Measurements from ENCODE around the gene CELF2. TPM values are rescaled to one million over a fixed set of nuclear protein-coding genes. Genes with fewer than 3 reads are reported as not detected.
"Not testable (repeated sequence)": the region's sequence is repeated elsewhere in the genome, so short reads cannot be mapped to it uniquely, and the experiment has no call there.

The CELF2 gene
- total RNA-seq, 2 experiments from 2014 or later: 197 to 205 TPM

GRCh38 chr10:11344550-11344949, 326.9 kb downstream of the CELF2 start:
- peak in 3 of 14 experiments; percentile 36 to 42 (median 38) for DNase-seq
- Mint-ChIP-seq H3K27me3 (no peaks in the 10 kb centered on the region), H3K4me3 (peak overlapping the region; percentile 5), H3K36me3 (ENCODE audit: low read depth) (no peaks in the 10 kb centered on the region), H3K4me1 (ENCODE audit: low read depth) (peaks cover 36% of the 10 kb centered on the region), H3K9me3 (no peaks in the 10 kb centered on the region), H3K27ac (no peak overlapping the region)
- H3K27me3 ChIP-seq (ENCODE audit: control insufficient read depth in 1 of 2, insufficient read depth in 2 of 2, low read length in 2 of 2): no peaks in the 10 kb centered on the region
- TF ChIP-seq, protein P1, sequence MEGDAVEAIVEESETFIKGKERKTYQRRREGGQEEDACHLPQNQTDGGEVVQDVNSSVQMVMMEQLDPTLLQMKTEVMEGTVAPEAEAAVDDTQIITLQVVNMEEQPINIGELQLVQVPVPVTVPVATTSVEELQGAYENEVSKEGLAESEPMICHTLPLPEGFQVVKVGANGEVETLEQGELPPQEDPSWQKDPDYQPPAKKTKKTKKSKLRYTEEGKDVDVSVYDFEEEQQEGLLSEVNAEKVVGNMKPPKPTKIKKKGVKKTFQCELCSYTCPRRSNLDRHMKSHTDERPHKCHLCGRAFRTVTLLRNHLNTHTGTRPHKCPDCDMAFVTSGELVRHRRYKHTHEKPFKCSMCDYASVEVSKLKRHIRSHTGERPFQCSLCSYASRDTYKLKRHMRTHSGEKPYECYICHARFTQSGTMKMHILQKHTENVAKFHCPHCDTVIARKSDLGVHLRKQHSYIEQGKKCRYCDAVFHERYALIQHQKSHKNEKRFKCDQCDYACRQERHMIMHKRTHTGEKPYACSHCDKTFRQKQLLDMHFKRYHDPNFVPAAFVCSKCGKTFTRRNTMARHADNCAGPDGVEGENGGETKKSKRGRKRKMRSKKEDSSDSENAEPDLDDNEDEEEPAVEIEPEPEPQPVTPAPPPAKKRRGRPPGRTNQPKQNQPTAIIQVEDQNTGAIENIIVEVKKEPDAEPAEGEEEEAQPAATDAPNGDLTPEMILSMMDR (IDR thresholded peaks at IDR 0.05): no peak
- H3K4me1 ChIP-seq (ENCODE audit: insufficient read depth, low read length): peaks cover 8% of the 10 kb centered on the region
- peaks cover 0 to 12% of the 10 kb centered on the region in 2 experiments for H3K9me3 ChIP-seq (ENCODE audit: control insufficient read depth in 1 of 2, insufficient read depth in 1 of 2, low read length in 2 of 2)
- peak; percentile 49 for ATAC-seq (ENCODE audit: poor library complexity)
- H3K27ac ChIP-seq (ENCODE audit: low read depth in 1 of 2, low read length in 2 of 2): no peak overlapping the region
- CTCF ChIA-PET: no interaction called here
- intact Hi-C loops (cut with DNase I, micrococcal nuclease): no loop called here
- H3K36me3 ChIP-seq (ENCODE audit: insufficient read depth, low read length): no peaks in the 10 kb centered on the region
- H3K4me3 ChIP-seq (ENCODE audit: low read length): no peak overlapping the region
- POLR2A ChIA-PET: no interaction called here

- Mint-ChIP-seq H3K9me3 (no peaks in the 10 kb centered on the region), H3K36me3 (ENCODE audit: low read depth) (no peaks in the 10 kb centered on the region), H3K4me3 (no peak overlapping the region), H3K27me3 (no peaks in the 10 kb centered on the region), H3K27ac (no peak overlapping the region), H3K4me1 (ENCODE audit: low read depth) (peaks cover 36% of the 10 kb centered on the region)
- H3K9me3 ChIP-seq (ENCODE audit: control insufficient read depth in 1 of 2, insufficient read depth in 1 of 2, low read length in 2 of 2): peaks cover 0 to 12% of the 10 kb centered on the region in 2 experiments
- H3K36me3 ChIP-seq (ENCODE audit: insufficient read depth, low read length): no peaks in the 10 kb centered on the region
- DNase-seq (peak in 3 of 14 experiments; percentile 20 to 55 (median 44)), ATAC-seq (ENCODE audit: poor library complexity) (no peak)
- POLR2A ChIA-PET: no interaction called here
- no peak overlapping the region for H3K27ac ChIP-seq (ENCODE audit: low read depth in 1 of 2, low read length in 2 of 2)
- peaks cover 8% of the 10 kb centered on the region for H3K4me1 ChIP-seq (ENCODE audit: insufficient read depth, low read length)
- intact Hi-C loops (cut with DNase I, micrococcal nuclease): no loop called here
- CTCF ChIA-PET: no interaction called here
- H3K4me3 ChIP-seq (ENCODE audit: low read length): no peak overlapping the region
- H3K27me3 ChIP-seq (ENCODE audit: control insufficient read depth in 1 of 2, insufficient read depth in 2 of 2, low read length in 2 of 2): no peaks in the 10 kb centered on the region
- TF ChIP-seq, protein P1 (IDR thresholded peaks at IDR 0.05): no peak
These were observed 327.8 kb downstream of the CELF2 start for GRCh38 chr10:11345224-11346054.

DNA sequence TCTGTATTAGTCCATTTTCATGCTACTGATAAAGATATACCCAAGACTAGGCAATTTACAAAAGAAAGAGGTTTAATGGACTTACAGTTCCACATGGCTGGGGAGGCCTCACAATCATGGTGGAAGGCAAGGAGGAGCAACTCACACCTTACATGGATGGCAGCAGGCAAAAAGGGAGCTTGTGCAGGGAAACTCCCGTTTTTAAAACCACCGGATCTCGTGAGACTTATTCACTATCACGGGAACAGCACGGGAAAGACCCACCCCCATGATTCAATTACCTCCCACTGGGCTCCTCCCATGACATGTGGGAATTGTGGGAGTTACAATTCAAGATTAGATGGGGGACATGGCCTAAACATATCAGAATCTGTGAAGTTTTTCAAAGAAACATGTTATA, 329.9 kb downstream of the CELF2 start:
- H3K27ac ChIP-seq (ENCODE audit: low read depth in 1 of 2, low read length in 2 of 2); CTCF ChIA-PET; H3K36me3 ChIP-seq (ENCODE audit: insufficient read depth, low read length); H3K27ac Mint-ChIP-seq; H3K9me3 Mint-ChIP-seq; intact Hi-C loops (cut with DNase I, micrococcal nuclease); POLR2A ChIA-PET; H3K27me3 Mint-ChIP-seq; H3K4me3 ChIP-seq (ENCODE audit: low read length); H3K27me3 ChIP-seq (ENCODE audit: control insufficient read depth in 1 of 2, insufficient read depth in 2 of 2, low read length in 2 of 2); ATAC-seq (ENCODE audit: poor library complexity); H3K4me3 Mint-ChIP-seq; H3K4me1 ChIP-seq (ENCODE audit: insufficient read depth, low read length); DNase-seq; H3K36me3 Mint-ChIP-seq (ENCODE audit: low read depth): not testable (repeated sequence)
- peaks cover 22% of the 10 kb centered on the region for H3K4me1 Mint-ChIP-seq (ENCODE audit: low read depth)
- H3K9me3 ChIP-seq (ENCODE audit: control insufficient read depth in 1 of 2, insufficient read depth in 1 of 2, low read length in 2 of 2): peaks cover 0 to 12% of the 10 kb centered on the region in 2 experiments
